Measurements from ENCODE around the gene TMEM132A. TPM values are rescaled to one million over a fixed set of nuclear protein-coding genes. Genes with fewer than 3 reads are reported as not detected.

Gene TMEM132A
- total RNA-seq, 4 donors from 2014 or later = 1.8 to 7.0 (median 3.5) TPM

- Histone ChIP-seq H3K4me1 (peaks cover 0 to 2% (median 0%) of the 10 kb centered on the region in 4 donors), H3K4me3 (no peak overlapping the region), H3K27ac (no peak overlapping the region), H3K27me3 (no peaks in the 10 kb centered on the region), H3K36me3 (peaks cover 0 to 5% (median 0%) of the 10 kb centered on the region in 4 donors), H3K9me3 (no peaks in the 10 kb centered on the region)
- in situ Hi-C loops (cut with MboI; ENCODE audit: low pct_ligation_motif_present in 1 of 4, low pct_unique_long_range_greater_than_20kb in 1 of 4, low sequenced_read_pairs in 3 of 4) = no loop called here
- 56 to 60% methylated on average over 1 to 5 of the region's 5 CpGs for WGBS, 2 donors (ENCODE audit: low coverage in 1 of 2)
- intact Hi-C loops (cut with DNase I; ENCODE audit: low total_unique reads) = no loop called here
- peak; percentile 60 for DNase-seq
- TF ChIP-seq CTCF (IDR thresholded peaks at IDR 0.05) (peak; percentile 31 to 65 (median 56)), POLR2A (IDR thresholded peaks at IDR 0.05) (no peak)
Measured at GRCh38 chr11:60887556-60887955, 36.7 kb upstream of the TMEM132A start.

- intact Hi-C loops (cut with DNase I; ENCODE audit: low total_unique reads) (no loop called here), in situ Hi-C loops (cut with MboI; ENCODE audit: low pct_ligation_motif_present in 1 of 4, low pct_unique_long_range_greater_than_20kb in 1 of 4, low sequenced_read_pairs in 3 of 4) (loop anchor here in 2 of 4 donors (10.0 kb wide), 1 partner anchor 55 kb away; no protein-coding TSS in a partner anchor)
Measured at GRCh38 chr11:60889869-60890311, 34.4 kb upstream of the TMEM132A start.

GRCh38 chr11:60890696-60891095 lies 33.6 kb upstream of the TMEM132A start:
- TF ChIP-seq POLR2A (IDR thresholded peaks at IDR 0.05) (no peak), POLR2AphosphoS5 (IDR thresholded peaks at IDR 0.05) (no peak), EP300 (IDR thresholded peaks at IDR 0.05; ENCODE audit: low read depth) (no peak), CTCF (IDR thresholded peaks at IDR 0.05) (no peak)
- intact Hi-C loops (cut with DNase I; ENCODE audit: low total_unique reads) (no loop called here), in situ Hi-C loops (cut with MboI; ENCODE audit: low pct_ligation_motif_present in 1 of 4, low pct_unique_long_range_greater_than_20kb in 1 of 4, low sequenced_read_pairs in 3 of 4) (loop anchor here in 2 of 4 donors (10.0 kb wide), 1 partner anchor 56 kb away; no protein-coding TSS in a partner anchor)
- no peak for DNase-seq
- 46 to 60% methylated on average over 1 to 5 of the region's 5 CpGs for WGBS, 2 donors (ENCODE audit: low coverage in 1 of 2)
- H3K4me1 ChIP-seq = peaks cover 0 to 9% (median 0%) of the 10 kb centered on the region in 4 donors
- H3K27me3 ChIP-seq = no peaks in the 10 kb centered on the region
- no peaks in the 10 kb centered on the region for H3K9me3 ChIP-seq
- H3K27ac ChIP-seq = peak overlapping the region in 1 of 4 donors; percentile 10
- H3K4me3 ChIP-seq = no peak overlapping the region
- H3K36me3 ChIP-seq = peaks cover 0 to 22% (median 4%) of the 10 kb centered on the region in 4 donors

More at GRCh38 chr11:60889869-60890311, 34.4 kb upstream of the TMEM132A start:
- H3K27me3 ChIP-seq = no peaks in the 10 kb centered on the region
- H3K27ac ChIP-seq = no peak overlapping the region
- H3K4me1 ChIP-seq = peaks cover 0 to 3% (median 0%) of the 10 kb centered on the region in 4 donors
- peaks cover 0 to 14% (median 2%) of the 10 kb centered on the region in 4 donors for H3K36me3 ChIP-seq
- WGBS, 2 donors (ENCODE audit: low coverage in 1 of 2) = 56 to 59% methylated on average over 6 of the region's 6 CpGs
- no peaks in the 10 kb centered on the region for H3K9me3 ChIP-seq
- TF ChIP-seq CTCF (IDR thresholded peaks at IDR 0.05) (no peak), POLR2AphosphoS5 (IDR thresholded peaks at IDR 0.05) (no peak), POLR2A (IDR thresholded peaks at IDR 0.05) (no peak), EP300 (IDR thresholded peaks at IDR 0.05; ENCODE audit: low read depth) (no peak)
- no peak for DNase-seq
- H3K4me3 ChIP-seq = no peak overlapping the region

- H3K27ac ChIP-seq = no peak overlapping the region
- no peaks in the 10 kb centered on the region for H3K9me3 ChIP-seq
- no peak overlapping the region for H3K4me3 ChIP-seq
- H3K27me3 ChIP-seq = no peaks in the 10 kb centered on the region
- TF ChIP-seq POLR2AphosphoS5 (IDR thresholded peaks at IDR 0.05) = no peak
- no peak for TF ChIP-seq EP300 (IDR thresholded peaks at IDR 0.05; ENCODE audit: low read depth)
- TF ChIP-seq POLR2A (IDR thresholded peaks at IDR 0.05) = no peak
- TF ChIP-seq CTCF (IDR thresholded peaks at IDR 0.05) = no peak
- 87% methylated on average over 7 of the region's 7 CpGs; no CpG with 5 or more reads in 1 of the 2 donors for WGBS, 2 donors (ENCODE audit: low coverage in 1 of 2)
- in situ Hi-C loops (cut with MboI; ENCODE audit: low pct_ligation_motif_present in 1 of 4, low pct_unique_long_range_greater_than_20kb in 1 of 4, low sequenced_read_pairs in 3 of 4) (loop anchor here in 2 of 4 donors (10.0 kb wide), 1 partner anchor 56 kb away; no protein-coding TSS in a partner anchor), intact Hi-C loops (cut with DNase I; ENCODE audit: low total_unique reads) (no loop called here)
- DNase-seq = no peak
- peaks cover 0 to 27% (median 6%) of the 10 kb centered on the region in 4 donors for H3K36me3 ChIP-seq
- peaks cover 0 to 13% (median 0%) of the 10 kb centered on the region in 4 donors for H3K4me1 ChIP-seq
Measured at GRCh38 chr11:60891103-60891741, 33.0 kb upstream of the TMEM132A start.

Measured in transverse colon (tissue), 4 donors.